HEK293T (cell line): ENCODE measurements around the gene PCBP4.

ENCODE experiments used
- BHLHE40 ChIP-seq: fragments of 450-650 bp; IDR thresholded peaks from 2 replicates; pipeline ENCODE4 v1.6.1; 2016; ENCODE audit warnings: mild to moderate bottlenecking, moderate library complexity, borderline replicate concordance
- CTBP1 ChIP-seq: fragments of 450-650 bp; IDR thresholded peaks from 2 replicates; pipeline ENCODE4 v1.6.1; 2016; ENCODE audit warnings: borderline replicate concordance
- ELF4 ChIP-seq: fragments of 450-650 bp; IDR thresholded peaks from 2 replicates; pipeline ENCODE4 v1.6.1; 2017; ENCODE audit warnings: antibody characterized with exemption
- FOXA1 ChIP-seq: fragments of 450-650 bp; IDR thresholded peaks from 2 replicates; pipeline ENCODE4 v1.6.1; 2016; ENCODE audit warnings: mild to moderate bottlenecking
- FOXM1 ChIP-seq: fragments of 450-650 bp; IDR thresholded peaks from 2 replicates; pipeline ENCODE4 v1.6.1; 2017; ENCODE audit warnings: mild to moderate bottlenecking, borderline replicate concordance
- HDGF ChIP-seq: fragments of 450-650 bp; IDR thresholded peaks from 2 replicates; pipeline ENCODE4 v1.6.1; 2017; ENCODE audit warnings: antibody characterized with exemption, borderline replicate concordance
- L3MBTL2 ChIP-seq: fragments of 450-650 bp; conservative IDR thresholded peaks from 2 replicates; pipeline ENCODE4 v1.6.1; 2016; ENCODE audit warnings: mild to moderate bottlenecking
- NFRKB ChIP-seq: fragments of 450-650 bp; IDR thresholded peaks from 2 replicates; pipeline ENCODE4 v1.6.1; 2016; ENCODE audit warnings: mild to moderate bottlenecking, moderate library complexity
- SP1 ChIP-seq: fragments of 450-650 bp; IDR thresholded peaks from 2 replicates; pipeline ENCODE4 v1.6.1; 2017
- SUZ12 ChIP-seq: fragments of 450-650 bp; IDR thresholded peaks from 2 replicates; pipeline ENCODE4 v1.6.1; 2016; ENCODE audit warnings: mild to moderate bottlenecking
- TARDBP ChIP-seq: fragments of 450-650 bp; IDR thresholded peaks from 2 replicates; pipeline ENCODE4 v1.6.1; 2016
- TF ChIP-seq, protein P1 (sequence below): fragments of 450-650 bp; IDR thresholded peaks from 2 replicates; pipeline ENCODE4 v1.6.1; 2016

DNA sequence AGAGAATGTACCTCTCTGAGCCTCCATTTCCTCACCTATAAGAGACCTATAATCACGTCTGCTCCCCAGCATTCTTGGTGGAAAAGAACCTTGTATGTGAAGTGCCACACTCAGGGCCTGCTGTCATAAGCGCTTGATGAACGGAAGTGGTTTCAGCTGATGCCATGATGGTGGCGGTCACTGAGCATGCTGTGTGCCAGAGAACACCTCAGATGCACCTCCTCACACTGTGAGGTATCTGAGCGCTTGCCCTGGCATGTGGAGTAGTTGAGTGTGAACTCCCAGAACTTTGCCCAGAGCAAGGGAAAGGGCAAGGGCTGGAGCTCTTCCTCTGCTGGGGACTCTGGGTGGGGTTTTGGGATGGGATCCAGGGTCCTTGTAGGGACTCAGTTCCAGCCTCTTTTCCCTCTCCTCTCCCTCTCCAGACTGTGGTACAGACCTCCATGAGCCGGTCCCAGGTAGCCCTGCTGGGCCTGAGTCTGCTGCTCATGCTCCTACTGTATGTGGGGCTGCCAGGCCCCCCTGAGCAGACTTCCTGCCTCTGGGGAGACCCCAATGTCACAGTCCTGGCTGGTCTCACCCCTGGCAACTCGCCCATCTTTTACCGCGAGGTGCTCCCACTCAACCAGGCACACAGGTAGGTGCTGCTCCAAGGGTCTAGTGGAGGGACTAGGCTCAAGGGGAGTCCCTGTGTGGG lies 10.3 kb upstream of the PCBP4 start:
- TF ChIP-seq SUZ12: no peak
- no peak for TF ChIP-seq SP1
- TF ChIP-seq FOXM1: no peak
- TF ChIP-seq, protein P1, sequence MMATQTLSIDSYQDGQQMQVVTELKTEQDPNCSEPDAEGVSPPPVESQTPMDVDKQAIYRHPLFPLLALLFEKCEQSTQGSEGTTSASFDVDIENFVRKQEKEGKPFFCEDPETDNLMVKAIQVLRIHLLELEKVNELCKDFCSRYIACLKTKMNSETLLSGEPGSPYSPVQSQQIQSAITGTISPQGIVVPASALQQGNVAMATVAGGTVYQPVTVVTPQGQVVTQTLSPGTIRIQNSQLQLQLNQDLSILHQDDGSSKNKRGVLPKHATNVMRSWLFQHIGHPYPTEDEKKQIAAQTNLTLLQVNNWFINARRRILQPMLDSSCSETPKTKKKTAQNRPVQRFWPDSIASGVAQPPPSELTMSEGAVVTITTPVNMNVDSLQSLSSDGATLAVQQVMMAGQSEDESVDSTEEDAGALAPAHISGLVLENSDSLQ: no peak
- no peak for TF ChIP-seq BHLHE40
- no peak for TF ChIP-seq HDGF
- no peak for TF ChIP-seq NFRKB
- TF ChIP-seq TARDBP: no peak
- TF ChIP-seq L3MBTL2: no peak
- TF ChIP-seq CTBP1: no peak
- TF ChIP-seq FOXA1: no peak
- no peak for TF ChIP-seq ELF4
